Measurements from ENCODE around the gene TMEM120B.
"Not testable (repeated sequence)": the region's sequence is repeated elsewhere in the genome, so short reads cannot be mapped to it uniquely, and the experiment has no call there.

The TMEM120B gene

GRCh38 chr12:121678305-121678704 lies 34.2 kb upstream of the TMEM120B start:
- TF ChIP-seq CTCF (IDR thresholded peaks at IDR 0.05; ENCODE audit: insufficient read depth, low read depth, low read length, missing control alignments) = no peak
- no peak overlapping the region for H3K4me3 ChIP-seq (ENCODE audit: low read length)
- DNase-seq (ENCODE audit: low read depth) = no peak

- no peak for DNase-seq (ENCODE audit: low read depth)
- H3K4me3 ChIP-seq (ENCODE audit: low read length) = no peak overlapping the region
- no peak for TF ChIP-seq CTCF (IDR thresholded peaks at IDR 0.05; ENCODE audit: insufficient read depth, low read depth, low read length, missing control alignments)
These were observed 33.7 kb upstream of the TMEM120B start for GRCh38 chr12:121678716-121679300.

GRCh38 chr12:121679661-121680197 lies 32.8 kb upstream of the TMEM120B start:
- H3K4me3 ChIP-seq (ENCODE audit: low read length); DNase-seq (ENCODE audit: low read depth): not testable (repeated sequence)

- no peak overlapping the region for H3K4me3 ChIP-seq (ENCODE audit: low read length)
- no peak for DNase-seq (ENCODE audit: low read depth)
- no peak for TF ChIP-seq CTCF (IDR thresholded peaks at IDR 0.05; ENCODE audit: insufficient read depth, low read depth, low read length, missing control alignments)
These were observed 23.6 kb upstream of the TMEM120B start for GRCh38 chr12:121688966-121689365.

- DNase-seq (ENCODE audit: low read depth) = no peak
These were observed 23.1 kb upstream of the TMEM120B start for GRCh38 chr12:121689430-121689829.

GRCh38 chr12:121692744-121693143 lies 19.8 kb upstream of the TMEM120B start:
- DNase-seq (ENCODE audit: low read depth); H3K4me3 ChIP-seq (ENCODE audit: low read length): not testable (repeated sequence)

More at GRCh38 chr12:121689430-121689829, 23.1 kb upstream of the TMEM120B start:
- no peak for TF ChIP-seq CTCF (IDR thresholded peaks at IDR 0.05; ENCODE audit: insufficient read depth, low read depth, low read length, missing control alignments)
- no peak overlapping the region for H3K4me3 ChIP-seq (ENCODE audit: low read length)

GRCh38 chr12:121693155-121693687 lies 19.3 kb upstream of the TMEM120B start:
- no peak for DNase-seq (ENCODE audit: low read depth)
- H3K4me3 ChIP-seq (ENCODE audit: low read length) = no peak overlapping the region
- no peak for TF ChIP-seq CTCF (IDR thresholded peaks at IDR 0.05; ENCODE audit: insufficient read depth, low read depth, low read length, missing control alignments)

- TF ChIP-seq CTCF (IDR thresholded peaks at IDR 0.05; ENCODE audit: insufficient read depth, low read depth, low read length, missing control alignments) = peak; percentile 35
- H3K4me3 ChIP-seq (ENCODE audit: low read length) = no peak overlapping the region
- peak; percentile 60 for DNase-seq (ENCODE audit: low read depth)
These were observed 15.4 kb upstream of the TMEM120B start for GRCh38 chr12:121697093-121697698.

GRCh38 chr12:121697861-121698260 lies 14.7 kb upstream of the TMEM120B start:
- not testable (repeated sequence) for H3K4me3 ChIP-seq (ENCODE audit: low read length); DNase-seq (ENCODE audit: low read depth)
